GM11168 (cell line): ENCODE results near the gene ASNSD1.

Source experiments
- in situ Hi-C: fragments of 300-500 bp; cut with MboI; formaldehyde crosslinking; loops from one replicate; pipeline ENCODE4 v1.12.0; 2022; ENCODE audit warnings: low sequenced_read_pairs; ENCODE audit not compliant: unreplicated experiment

ASNSD1 gene

GRCh38 chr2:189641002-189641401, 20.3 kb upstream of the ASNSD1 start:
- in situ Hi-C loops, result no loop called here

GRCh38 chr2:189641590-189641989, 19.7 kb upstream of the ASNSD1 start:
- in situ Hi-C loops, result no loop called here

DNA sequence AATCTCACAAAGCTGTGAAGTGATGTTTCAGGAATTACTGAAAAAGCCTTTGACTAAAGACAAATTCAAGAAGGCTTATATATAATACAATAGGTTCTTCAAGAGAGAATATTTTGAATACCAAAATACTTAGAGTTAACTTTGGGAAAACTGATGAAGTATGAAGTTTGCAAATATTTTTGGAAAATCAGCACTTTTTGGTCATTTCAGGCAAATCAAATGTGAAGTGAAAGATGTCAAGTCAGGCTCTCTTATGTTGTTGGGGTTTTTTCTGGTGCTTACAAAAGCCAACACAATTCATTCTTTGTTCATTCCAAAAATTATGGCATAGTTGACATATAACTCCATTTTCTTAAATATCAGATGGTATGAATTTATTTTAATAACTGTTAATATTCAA, 14.7 kb upstream of the ASNSD1 start:
- in situ Hi-C loops, result no loop called here

DNA sequence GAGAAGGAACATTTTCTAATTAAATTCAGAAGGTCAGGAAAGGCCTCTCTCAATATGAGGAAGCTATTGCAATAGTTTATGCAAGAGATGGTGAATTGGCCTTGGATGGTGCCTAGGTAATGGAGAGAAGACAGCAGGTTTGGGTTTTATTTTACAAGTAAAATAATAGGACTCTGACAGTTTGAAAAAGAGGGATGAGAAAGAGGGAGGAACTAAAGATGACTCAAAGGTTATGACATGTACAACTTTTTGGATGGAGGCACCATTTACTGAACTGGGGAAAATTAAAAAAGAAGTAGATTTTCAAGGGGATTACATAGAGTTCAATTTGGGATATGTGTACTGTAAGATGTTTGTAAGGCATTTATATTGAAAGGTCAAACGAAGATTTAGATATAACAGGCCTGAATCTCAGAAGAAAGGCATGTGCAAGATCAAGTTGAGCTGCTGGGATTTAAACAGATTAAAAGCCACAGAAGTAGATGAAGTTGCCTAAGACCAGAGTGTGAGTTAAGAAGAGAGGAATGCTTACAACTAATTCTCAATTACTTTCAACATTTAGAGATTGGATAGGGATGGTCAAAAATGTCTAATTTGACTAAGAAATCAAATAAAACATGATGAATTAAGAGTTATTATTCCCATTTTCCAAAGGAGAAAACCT, 12.3 kb upstream of the ASNSD1 start:
- in situ Hi-C loops, result no loop called here

DNA sequence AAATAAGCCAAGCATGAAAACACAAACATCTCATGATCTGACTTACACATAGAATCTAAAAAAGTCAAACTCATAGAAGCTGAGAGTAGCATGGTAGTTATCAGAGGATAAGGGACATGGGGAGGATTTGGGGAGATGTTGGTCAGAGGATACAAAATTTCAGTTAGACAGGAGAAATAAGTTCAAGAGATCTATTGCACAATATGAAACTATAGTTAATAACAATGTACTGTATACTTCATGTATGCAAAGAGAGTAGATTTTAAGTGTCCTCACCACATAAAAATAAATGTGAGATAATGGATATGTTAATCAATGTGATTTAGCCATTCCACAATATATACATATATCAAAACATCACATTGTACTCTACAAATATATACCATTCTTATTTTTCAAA, 10.0 kb upstream of the ASNSD1 start:
- in situ Hi-C loops, result loop anchor here (10.0 to 25.0 kb wide), 2 partner anchors 54 to 411 kb away; partner anchors contain the start of gene MSTN

- in situ Hi-C loops, result loop anchor here (10.0 to 25.0 kb wide), 2 partner anchors 51 to 409 kb away; partner anchors contain the start of gene MSTN
Measured at GRCh38 chr2:189653464-189653863, 7.8 kb upstream of the ASNSD1 start.

DNA sequence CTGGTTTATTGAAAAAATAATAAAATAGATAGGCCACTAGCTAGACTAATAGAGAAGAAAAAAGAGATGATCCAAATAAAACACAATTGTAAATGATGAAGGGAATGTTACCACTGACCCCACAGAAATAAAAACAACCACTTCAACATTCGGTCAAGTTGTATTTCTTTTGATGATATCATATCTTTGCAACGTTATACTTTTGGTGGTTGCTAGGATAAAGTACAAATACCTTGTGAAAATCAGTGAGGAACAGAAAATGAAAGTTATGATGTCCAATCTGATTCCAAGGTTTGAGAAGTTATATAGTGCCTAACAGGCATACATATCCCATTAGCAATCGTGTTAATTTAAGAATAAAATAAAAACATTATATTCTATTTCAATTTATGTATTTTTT, 6.6 kb upstream of the ASNSD1 start:
- in situ Hi-C loops, result loop anchor here (10.0 to 25.0 kb wide), 2 partner anchors 50 to 408 kb away; partner anchors contain the start of gene MSTN

- in situ Hi-C loops, result loop anchor here (10.0 to 25.0 kb wide), 2 partner anchors 47 to 404 kb away; partner anchors contain the start of gene MSTN
Measured at GRCh38 chr2:189657867-189658266, 3.4 kb upstream of the ASNSD1 start.

DNA sequence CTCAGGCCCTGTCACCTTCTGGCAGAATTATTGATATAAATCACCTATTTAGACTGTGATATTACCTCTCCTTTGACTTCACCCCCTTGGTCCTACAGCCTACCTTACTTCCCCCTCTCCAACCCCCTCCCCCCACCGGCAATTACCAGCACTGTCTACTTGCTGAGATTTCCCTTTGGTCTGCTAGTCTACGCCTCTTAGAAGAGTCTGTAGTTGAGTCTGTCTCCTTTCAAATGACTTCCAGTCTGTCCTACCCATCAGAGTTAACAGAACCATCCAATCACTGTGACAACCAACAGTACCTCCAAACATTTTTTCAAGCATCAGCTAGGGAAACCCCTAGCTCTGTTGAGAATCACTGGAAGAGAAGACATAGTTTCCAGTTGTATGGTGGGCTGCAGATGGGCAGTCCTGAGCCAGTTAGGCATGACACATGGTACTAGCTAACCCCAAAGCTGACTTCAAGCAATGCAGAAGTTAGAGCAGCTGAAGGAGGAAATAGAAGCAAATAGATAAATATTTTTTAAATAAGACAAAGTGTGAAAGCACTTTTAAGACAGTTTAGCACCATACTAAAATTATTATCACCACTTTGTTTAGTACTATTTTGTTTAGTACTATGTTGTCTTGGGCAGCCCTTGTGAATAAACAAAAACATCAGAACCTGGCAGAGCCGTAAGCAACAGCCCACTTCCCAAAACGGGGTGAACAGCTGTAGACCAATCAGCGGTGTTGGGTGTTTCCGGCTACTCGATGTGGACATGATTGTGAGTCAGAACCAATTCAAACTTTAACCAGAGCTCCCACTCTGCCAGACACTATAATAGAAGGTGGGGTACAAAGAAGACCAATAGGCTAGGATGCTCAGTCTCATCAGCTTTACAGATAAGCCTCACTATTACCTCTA, 2.7 kb upstream of the ASNSD1 start:
- in situ Hi-C loops, result loop anchor here (10.0 to 25.0 kb wide), 2 partner anchors 46 to 404 kb away; partner anchors contain the start of gene MSTN

- in situ Hi-C loops, result loop anchor here (10.0 to 25.0 kb wide), 2 partner anchors 45 to 403 kb away; partner anchors contain the start of gene MSTN
Measured at GRCh38 chr2:189659734-189660133, 1.5 kb upstream of the ASNSD1 start.

DNA sequence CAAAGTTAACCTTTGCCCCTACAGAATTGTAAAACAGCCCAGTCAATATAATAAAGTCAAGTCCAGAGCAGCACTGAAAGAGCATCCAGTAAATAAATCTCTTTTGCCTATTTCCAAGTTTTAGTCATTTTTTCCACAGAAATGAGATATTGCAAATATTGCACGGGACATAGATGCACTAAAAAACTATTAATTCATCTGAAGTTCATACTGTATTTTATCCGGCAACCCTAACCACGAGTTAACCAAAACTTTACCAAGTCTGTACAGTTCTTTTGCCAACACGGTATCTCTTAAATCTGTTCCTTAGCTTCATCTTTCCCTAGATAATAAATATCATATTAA, 484 bp upstream of the ASNSD1 start:
- in situ Hi-C loops, result loop anchor here (25.0 kb wide), 1 partner anchor 402 kb away; the partner anchor contains the start of gene MSTN

GRCh38 chr2:189661957-189662321, 680 bp downstream of the ASNSD1 start:
- in situ Hi-C loops, result loop anchor here (25.0 kb wide), 1 partner anchor 400 kb away; the partner anchor contains the start of gene MSTN

DNA sequence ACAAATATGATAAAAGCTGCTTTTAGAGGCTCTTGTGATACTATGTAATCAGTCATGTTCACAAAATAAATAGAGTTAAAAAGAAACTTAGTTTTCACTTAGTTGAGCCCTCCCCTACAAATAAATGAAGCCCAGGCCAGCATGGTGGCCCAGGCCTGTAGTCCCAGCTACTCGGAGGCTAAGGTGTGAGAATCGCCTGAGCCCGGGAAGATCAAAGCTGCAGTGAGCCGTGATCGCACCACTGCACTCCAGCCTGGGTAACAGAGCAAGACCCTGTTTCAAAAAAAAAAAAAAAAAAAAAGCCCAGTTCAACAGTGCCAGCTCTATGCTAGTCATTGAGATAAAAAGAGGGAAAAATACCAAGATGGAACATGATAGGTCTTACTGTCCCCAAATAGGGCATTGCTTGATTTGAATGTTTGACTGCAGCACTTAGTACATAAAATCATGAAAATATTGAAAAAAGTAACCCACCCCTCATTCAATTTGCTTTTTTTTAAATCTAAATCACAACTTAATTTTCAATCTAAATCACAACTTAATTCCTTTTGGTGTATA, 1.5 kb downstream of the ASNSD1 start:
- in situ Hi-C loops, result loop anchor here (25.0 kb wide), 1 partner anchor 400 kb away; the partner anchor contains the start of gene MSTN

DNA sequence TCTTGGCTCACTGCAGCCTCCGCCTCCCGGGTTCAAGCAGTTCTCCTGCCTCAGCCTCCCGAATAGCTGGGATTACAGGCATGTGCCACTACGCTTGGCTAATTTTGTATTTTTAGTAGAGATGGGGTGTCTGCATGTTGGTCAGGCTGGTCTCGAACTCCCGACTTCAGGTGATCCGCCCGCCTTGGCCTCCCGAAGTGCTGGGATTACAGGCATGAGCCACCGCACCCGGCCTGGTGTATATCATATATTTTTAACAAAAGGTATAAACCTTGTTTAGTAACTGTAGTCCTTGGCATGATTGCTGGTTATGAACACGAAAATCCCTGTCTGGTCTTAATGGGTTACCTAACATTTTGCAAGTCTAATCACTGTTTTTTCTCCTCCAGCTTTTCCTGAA, 2.1 kb downstream of the ASNSD1 start:
- in situ Hi-C loops, result loop anchor here (25.0 kb wide), 1 partner anchor 399 kb away; the partner anchor contains the start of gene MSTN

GRCh38 chr2:189669913-189670312, 8.7 kb downstream of the ASNSD1 start:
- in situ Hi-C loops, result loop anchor here (25.0 kb wide), 1 partner anchor 392 kb away; the partner anchor contains the start of gene MSTN

- in situ Hi-C loops, result loop anchor here (25.0 kb wide), 1 partner anchor 388 kb away; the partner anchor contains the start of gene MSTN
Measured at GRCh38 chr2:189673661-189674373, 12.6 kb downstream of the ASNSD1 start.

- in situ Hi-C loops, result loop anchor here (25.0 kb wide), 1 partner anchor 388 kb away; the partner anchor contains the start of gene MSTN
Measured at GRCh38 chr2:189674374-189675112, 13.3 kb downstream of the ASNSD1 start, which contains the start of gene ANKAR. TSS of gene ANKAR (plus strand) at chr2:189674670. CDS start at chr2:189676491, 1,821 bp downstream.

DNA sequence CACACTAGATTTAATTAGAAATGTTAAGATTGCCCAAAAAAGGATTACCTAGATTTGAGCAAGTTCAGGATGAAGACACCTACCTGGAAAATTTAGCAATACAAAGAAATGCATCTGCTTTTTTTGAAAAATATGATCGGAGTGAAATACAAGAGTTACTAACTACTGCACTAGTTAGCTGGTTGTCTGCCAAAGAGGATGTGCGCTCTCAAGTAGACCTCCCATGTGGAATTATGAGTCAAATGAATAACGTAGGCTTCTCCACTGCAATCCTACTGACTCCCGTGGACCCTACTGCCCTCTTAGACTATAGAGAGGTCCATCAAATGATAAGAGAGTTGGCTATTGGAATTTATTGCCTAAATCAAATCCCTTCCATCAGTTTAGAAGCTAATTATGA, 15.2 kb downstream of the ASNSD1 start:
- in situ Hi-C loops, result no loop called here

DNA sequence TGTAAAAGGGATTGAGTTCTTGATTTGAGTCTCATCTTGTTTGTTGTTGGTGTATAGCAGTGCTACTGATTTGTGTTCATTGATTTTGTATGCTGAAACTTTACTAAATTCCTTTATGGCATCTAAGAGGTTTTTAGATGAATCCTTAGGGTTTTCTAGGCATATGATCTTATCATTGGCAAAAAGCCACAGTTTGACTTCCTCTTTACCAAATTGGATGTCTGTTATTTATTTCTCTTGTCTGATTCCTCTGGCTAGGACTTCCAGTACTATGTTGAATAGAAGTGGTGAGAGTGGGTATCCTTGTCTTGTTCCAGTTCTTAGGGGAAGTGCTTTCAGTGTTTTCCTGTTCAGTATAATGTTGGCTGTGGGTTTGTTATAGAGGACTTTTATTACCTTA, 18.0 kb downstream of the ASNSD1 start:
- in situ Hi-C loops, result no loop called here
